Prostate gland (tissue), 2 donors: ENCODE results near the gene SLC39A11. TPM values are rescaled to one million over a fixed set of nuclear protein-coding genes. Genes with fewer than 3 reads are reported as not detected.

Source experiments
- DNase-seq: peaks from one replicate; pipeline ENCODE4 v3.0.0-alpha.2; 2019; ENCODE audit warnings: low spot score
- H3K27ac ChIP-seq, 2 donors: fragments of 200-600 bp; sonication (generic); 2 replicates each; pipeline ENCODE4 v1.5.1; 2017 to 2019
- H3K27me3 ChIP-seq: fragments of 200-600 bp; sonication (generic); replicated peaks from 2 replicates; pipeline ENCODE4 v1.5.1; 2019; ENCODE audit not compliant: insufficient read depth
- H3K36me3 ChIP-seq, 2 donors: fragments of 200-600 bp; sonication (generic); 1 replicate in 1 of 2; 2 replicates in 1 of 2; pipeline versions ENCODE4 v1.5.1 to v1.8.1; 2017 to 2019
- H3K4me1 ChIP-seq: fragments of 200-600 bp; sonication (generic); replicated peaks from 2 replicates; pipeline ENCODE4 v1.5.1; 2019
- H3K4me3 ChIP-seq, 2 donors: fragments of 200-600 bp; sonication (generic); 2 replicates each; pipeline ENCODE4 v1.5.1; 2017 to 2019
- H3K9me3 ChIP-seq: fragments of 200-600 bp; sonication (generic); 2 replicates; pipeline ENCODE4 v1.5.1; 2017
- POLR2A ChIP-seq: fragments of 450-650 bp; IDR thresholded peaks from one replicate; pipeline ENCODE4 v1.6.1; 2016; ENCODE audit warnings: antibody characterized with exemption, mild to moderate bottlenecking
- POLR2AphosphoS5 ChIP-seq: sonication (generic); formaldehyde crosslinking; IDR thresholded peaks from one replicate; pipeline ENCODE4 v1.6.1; 2017; ENCODE audit warnings: antibody characterized with exemption
- WGBS: methylation state at CpG from one replicate; pipeline ENCODE4 v1.1.5; 2018; 5-methylcytosine and 5-hydroxymethylcytosine counted together
- intact Hi-C: fragments of 100-400 bp; cut with DNase I; formaldehyde crosslinking; loops from one replicate; pipeline ENCODE4 v1.14.2; 2022
- total RNA-seq, 2 donors: library from RNA; depleted of rRNA; stranded (reverse); fragments of >200 nt; gene quantifications; one replicate each; pipeline ENCODE4 v1.1.0, GENCODE V29; 2016
- TF ChIP-seq, protein P1 (sequence below), 4 experiments: fragments of 200-600 bp in 2 of 4; fragments of 450-650 bp in 2 of 4; sonication (generic) in 2 of 4; IDR thresholded peaks; 1 replicate in 3 of 4; 2 replicates in 1 of 4; pipeline ENCODE4 v1.5.1; 2016 to 2019; ENCODE audit warnings: antibody characterized with exemption in 4 of 4, mild to moderate bottlenecking in 2 of 4, moderate library complexity in 2 of 4

The SLC39A11 gene
- total RNA-seq, 2 donors from 2014 or later, result 15.1 to 29.7 TPM

DNA sequence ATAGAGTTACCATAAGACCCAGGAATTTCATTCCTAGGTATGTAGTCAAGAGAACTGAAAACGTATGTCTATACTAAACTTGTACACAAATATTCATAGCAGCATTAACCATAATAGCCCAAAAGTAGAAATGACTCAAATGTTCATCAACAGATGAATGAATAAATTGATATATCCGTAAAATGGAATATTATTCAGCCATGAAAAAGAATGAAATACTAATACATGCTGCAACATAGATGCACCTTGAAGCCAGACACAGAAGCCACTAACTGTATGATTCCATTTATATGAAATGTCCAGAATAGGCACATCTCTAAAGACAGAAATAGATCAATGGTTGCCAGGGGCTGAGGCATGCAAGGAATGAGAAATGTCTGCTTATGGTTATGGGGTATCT lies 484.1 kb downstream of the SLC39A11 start:
- no peak overlapping the region for H3K27ac ChIP-seq
- H3K36me3 ChIP-seq, result no peaks in the 10 kb centered on the region
- TF ChIP-seq POLR2AphosphoS5, result no peak
- no peak for TF ChIP-seq POLR2A
- TF ChIP-seq, protein P1, sequence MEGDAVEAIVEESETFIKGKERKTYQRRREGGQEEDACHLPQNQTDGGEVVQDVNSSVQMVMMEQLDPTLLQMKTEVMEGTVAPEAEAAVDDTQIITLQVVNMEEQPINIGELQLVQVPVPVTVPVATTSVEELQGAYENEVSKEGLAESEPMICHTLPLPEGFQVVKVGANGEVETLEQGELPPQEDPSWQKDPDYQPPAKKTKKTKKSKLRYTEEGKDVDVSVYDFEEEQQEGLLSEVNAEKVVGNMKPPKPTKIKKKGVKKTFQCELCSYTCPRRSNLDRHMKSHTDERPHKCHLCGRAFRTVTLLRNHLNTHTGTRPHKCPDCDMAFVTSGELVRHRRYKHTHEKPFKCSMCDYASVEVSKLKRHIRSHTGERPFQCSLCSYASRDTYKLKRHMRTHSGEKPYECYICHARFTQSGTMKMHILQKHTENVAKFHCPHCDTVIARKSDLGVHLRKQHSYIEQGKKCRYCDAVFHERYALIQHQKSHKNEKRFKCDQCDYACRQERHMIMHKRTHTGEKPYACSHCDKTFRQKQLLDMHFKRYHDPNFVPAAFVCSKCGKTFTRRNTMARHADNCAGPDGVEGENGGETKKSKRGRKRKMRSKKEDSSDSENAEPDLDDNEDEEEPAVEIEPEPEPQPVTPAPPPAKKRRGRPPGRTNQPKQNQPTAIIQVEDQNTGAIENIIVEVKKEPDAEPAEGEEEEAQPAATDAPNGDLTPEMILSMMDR (IDR thresholded peaks at IDR 0.05), result no peak
- no peak overlapping the region for H3K4me3 ChIP-seq
- H3K4me1 ChIP-seq, result no peaks in the 10 kb centered on the region
- WGBS, result 87% methylated on average over 2 of the region's 2 CpGs
- H3K27me3 ChIP-seq, result no peaks in the 10 kb centered on the region
- no peaks in the 10 kb centered on the region for H3K9me3 ChIP-seq
- intact Hi-C loops, result no loop called here
- DNase-seq, result no peak

DNA sequence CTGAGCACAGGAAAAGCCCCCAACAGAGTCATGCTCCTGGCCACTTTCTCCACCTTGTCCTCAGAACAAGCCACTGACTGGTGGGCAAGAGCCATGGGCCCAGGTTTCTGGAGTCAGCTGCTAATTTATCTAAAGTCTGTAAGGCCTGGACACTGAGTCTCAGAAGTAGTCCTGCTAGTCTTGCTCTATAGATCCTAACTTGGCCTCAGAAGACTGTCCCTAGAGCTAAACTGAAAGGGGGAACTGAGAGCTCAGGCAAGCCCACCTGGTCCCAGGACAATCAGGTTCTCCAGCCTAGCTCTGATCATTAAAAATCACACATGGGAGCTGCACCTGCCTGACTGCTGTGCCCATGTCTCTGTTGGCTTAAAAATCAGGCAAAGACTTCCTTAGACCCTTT lies 485.8 kb downstream of the SLC39A11 start:
- no peak overlapping the region for H3K27ac ChIP-seq
- no peak overlapping the region for H3K4me3 ChIP-seq
- H3K36me3 ChIP-seq, result no peaks in the 10 kb centered on the region
- no peaks in the 10 kb centered on the region for H3K27me3 ChIP-seq
- no peaks in the 10 kb centered on the region for H3K4me1 ChIP-seq
- no peaks in the 10 kb centered on the region for H3K9me3 ChIP-seq
- intact Hi-C loops, result no loop called here
- TF ChIP-seq, protein P1 (IDR thresholded peaks at IDR 0.05), result no peak
- TF ChIP-seq POLR2AphosphoS5 (no peak), POLR2A (no peak)
- DNase-seq, result no peak

DNA sequence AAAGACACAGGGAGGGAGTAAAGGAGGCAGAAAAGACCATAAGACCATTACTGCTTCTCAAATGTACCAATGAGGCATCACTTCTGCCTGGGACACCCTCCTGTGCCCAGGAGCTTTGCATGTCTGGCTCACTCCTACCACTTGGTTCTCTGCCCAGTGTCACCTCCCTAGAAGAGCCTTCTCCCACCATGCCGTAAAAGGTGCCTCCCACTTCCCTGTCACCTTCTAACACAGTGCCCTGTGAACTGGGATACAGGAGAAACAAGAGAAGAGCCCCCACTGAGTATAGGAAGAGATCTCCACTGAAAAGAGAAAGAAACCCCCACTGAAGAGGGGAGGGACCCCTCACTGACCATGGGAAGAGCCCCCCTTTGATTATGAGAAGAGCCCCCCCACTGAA lies 486.9 kb downstream of the SLC39A11 start:
- Histone ChIP-seq H3K4me1 (no peaks in the 10 kb centered on the region), H3K27ac (no peak overlapping the region), H3K4me3 (no peak overlapping the region), H3K36me3 (no peaks in the 10 kb centered on the region), H3K9me3 (no peaks in the 10 kb centered on the region), H3K27me3 (no peaks in the 10 kb centered on the region)
- 69% methylated on average over 1 of the region's 1 CpG for WGBS
- intact Hi-C loops, result no loop called here
- DNase-seq, result no peak
- TF ChIP-seq POLR2AphosphoS5 (no peak), POLR2A (no peak)
- TF ChIP-seq, protein P1 (IDR thresholded peaks at IDR 0.05), result no peak

DNA sequence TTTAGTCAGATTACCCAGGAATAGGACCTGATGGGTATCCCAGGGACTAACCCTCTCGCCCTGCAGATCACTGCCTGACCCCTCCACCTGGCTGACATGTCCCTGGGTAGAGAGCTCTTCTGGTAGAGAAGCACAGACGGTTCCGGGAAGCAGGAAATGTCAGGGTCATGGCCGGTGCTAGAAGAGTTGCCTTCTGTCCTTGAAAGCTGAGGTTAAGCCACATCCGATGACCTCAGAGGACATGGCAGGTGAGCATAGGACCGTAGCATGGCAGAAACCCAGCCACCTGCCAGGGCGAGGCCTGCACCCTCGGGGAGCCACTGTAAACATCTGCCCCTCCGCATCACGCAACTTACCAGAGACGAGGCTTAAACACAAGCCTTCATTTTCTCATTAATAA lies 488.0 kb downstream of the SLC39A11 start:
- Histone ChIP-seq H3K36me3 (no peaks in the 10 kb centered on the region), H3K27ac (no peak overlapping the region), H3K27me3 (no peaks in the 10 kb centered on the region), H3K4me3 (no peak overlapping the region), H3K4me1 (no peaks in the 10 kb centered on the region), H3K9me3 (no peaks in the 10 kb centered on the region)
- TF ChIP-seq POLR2AphosphoS5 (no peak), POLR2A (no peak)
- TF ChIP-seq, protein P1 (IDR thresholded peaks at IDR 0.05), result no peak
- no peak for DNase-seq
- 83% methylated on average over 11 of the region's 11 CpGs for WGBS
- intact Hi-C loops, result no loop called here

DNA sequence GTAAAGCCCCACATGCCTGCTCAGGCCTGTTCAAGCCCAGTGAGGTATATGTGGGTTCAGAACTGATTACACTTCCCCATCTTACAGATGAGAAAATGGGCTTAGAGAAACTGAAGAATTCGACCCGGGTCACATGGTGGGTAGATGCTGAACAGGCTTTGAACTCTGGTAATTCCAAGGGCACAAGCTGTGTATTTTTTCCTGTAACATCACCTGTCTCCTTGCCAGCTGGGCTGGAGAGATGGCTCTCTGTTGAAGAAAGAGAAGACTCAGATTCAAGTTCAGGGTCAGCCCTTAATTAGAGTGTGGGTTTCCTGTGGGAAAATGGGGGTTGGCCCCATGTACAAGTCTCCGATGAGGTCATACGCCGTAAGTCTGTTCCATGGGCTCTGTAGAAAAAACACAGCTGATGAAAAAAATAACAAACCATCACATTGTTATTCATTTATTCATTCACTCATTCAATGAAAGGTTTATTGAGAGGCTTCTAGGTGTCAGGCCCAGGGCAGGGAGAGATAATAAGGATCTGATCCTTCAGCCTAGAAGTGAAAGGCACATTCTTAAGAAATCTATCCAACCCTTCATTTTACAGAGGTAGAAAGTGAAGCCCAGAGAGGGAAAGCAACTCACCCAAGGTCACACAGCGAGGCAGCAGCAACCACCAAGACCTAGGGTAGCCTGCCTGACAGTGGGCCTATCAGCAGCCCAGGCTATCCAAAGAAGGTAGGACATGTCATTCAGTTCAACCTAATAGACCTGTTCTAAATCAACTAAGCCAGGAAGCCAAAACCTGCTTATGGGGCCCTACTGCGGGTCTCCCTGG lies 488.9 kb downstream of the SLC39A11 start:
- DNase-seq, result no peak
- no peak overlapping the region for H3K4me3 ChIP-seq
- TF ChIP-seq POLR2AphosphoS5 (no peak), POLR2A (no peak)
- TF ChIP-seq, protein P1 (IDR thresholded peaks at IDR 0.05), result no peak
- H3K4me1 ChIP-seq, result no peaks in the 10 kb centered on the region
- H3K9me3 ChIP-seq, result no peaks in the 10 kb centered on the region
- intact Hi-C loops, result no loop called here
- 85% methylated on average over 7 of the region's 7 CpGs for WGBS
- no peaks in the 10 kb centered on the region for H3K27me3 ChIP-seq
- H3K36me3 ChIP-seq, result no peaks in the 10 kb centered on the region
- H3K27ac ChIP-seq, result no peak overlapping the region
